A673 (cell line): Measurements from ENCODE around the gene MYMK. TPM values are rescaled to one million over a fixed set of nuclear protein-coding genes. Genes with fewer than 3 reads are reported as not detected.

ENCODE experiments used
- Bru-seq: library from RNA; stranded (reverse); fragments of 400-500 nt; gene quantifications from one replicate; lab custom pipeline; 2021; lab: Mats Ljungman, UMichigan
- BruChase-seq, 2 experiments: library from RNA; stranded (reverse); fragments of 400-500 nt; gene quantifications; one replicate each; lab custom pipeline; 2021; lab: Mats Ljungman, UMichigan
- BruUV-seq: library from RNA; stranded (reverse); fragments of 400-500 nt; replicated peaks from 2 replicates; lab custom pipeline; 2021; lab: Mats Ljungman, UMichigan
- CTCF ChIA-PET: fragments of 300-600 bp; sonication (Branson Sonifier 250); formaldehyde crosslinking; loops from one replicate; lab custom pipeline; 2022; ENCODE audit warnings: antibody characterized with exemption; lab: Charles Lee
- POLR2A ChIA-PET: fragments of 300-600 bp; sonication (Branson Sonifier 250); formaldehyde crosslinking; loops from one replicate; lab custom pipeline; 2022; ENCODE audit warnings: antibody characterized with exemption; ENCODE audit not compliant: low non-redundant PET; lab: Charles Lee
- DNase-seq: peaks from one replicate; pipeline ENCODE4 v3.0.0-alpha.2; 2015; ENCODE audit warnings: low spot score
- H3K27ac ChIP-seq: fragments of 200-600 bp; sonication (generic); 2 replicates; pipeline ENCODE4 v1.5.1; 2016; ENCODE audit warnings: mixed run types, low read depth, mild to moderate bottlenecking, mixed read lengths, antibody characterized with exemption, low read length; ENCODE audit not compliant: poor library complexity, severe bottlenecking
- H3K27me3 ChIP-seq: fragments of 200-600 bp; sonication (generic); replicated peaks from 2 replicates; pipeline ENCODE4 v1.6.1; 2017; ENCODE audit warnings: mixed run types, low read depth, mild to moderate bottlenecking, mixed read lengths, antibody characterized with exemption, low read length; ENCODE audit not compliant: insufficient read depth, poor library complexity
- H3K36me3 ChIP-seq: fragments of 200-600 bp; sonication (generic); 2 replicates; pipeline ENCODE4 v1.6.1; 2016; ENCODE audit warnings: mixed run types, mild to moderate bottlenecking, mixed read lengths, antibody characterized with exemption, low read length; ENCODE audit not compliant: insufficient read depth, poor library complexity, severe bottlenecking
- H3K4me1 ChIP-seq: fragments of 200-600 bp; sonication (generic); 2 replicates; pipeline ENCODE4 v1.6.1; 2017; ENCODE audit warnings: mixed run types, mild to moderate bottlenecking, mixed read lengths, antibody characterized with exemption, low read length; ENCODE audit not compliant: insufficient read depth, poor library complexity, severe bottlenecking
- H3K4me3 ChIP-seq: fragments of 200-600 bp; sonication (generic); 2 replicates; pipeline ENCODE4 v1.5.1; 2016; ENCODE audit warnings: low read depth, mixed run types, mild to moderate bottlenecking, mixed read lengths, low read length; ENCODE audit not compliant: poor library complexity, severe bottlenecking
- H3K9me3 ChIP-seq: fragments of 200-600 bp; sonication (generic); 2 replicates; pipeline ENCODE4 v1.6.1; 2016; ENCODE audit warnings: mixed run types, low read depth, mild to moderate bottlenecking, mixed read lengths, antibody characterized with exemption, low read length; ENCODE audit not compliant: poor library complexity, severe bottlenecking
- EZH2 ChIP-seq: fragments of 200-600 bp; sonication (generic); IDR thresholded peaks from 2 replicates; pipeline ENCODE4 v1.6.1; 2017; ENCODE audit warnings: borderline replicate concordance, low read depth, mild to moderate bottlenecking, mixed read lengths, antibody characterized with exemption, low read length; ENCODE audit not compliant: poor library complexity, severe bottlenecking
- intact Hi-C: fragments of 100-400 bp; cut with micrococcal nuclease; formaldehyde crosslinking; loops from one replicate; pipeline ENCODE4 v1.10.0; 2022; ENCODE audit not compliant: unreplicated experiment
- long read RNA-seq: library from polyadenylated mRNA; stranded (forward); transcript quantifications from one replicate; pipeline ENCODE4 v2.0.0, GENCODE V29; 2022
- total RNA-seq: library from RNA; stranded (reverse); gene quantifications from 2 replicates; pipeline ENCODE4 v1.2.3, GENCODE V29; 2021
- TF ChIP-seq, protein P1 (sequence below): fragments of 300-800, 200-600 bp; sonication (generic); conservative IDR thresholded peaks from 2 replicates; pipeline ENCODE4 v1.5.1; 2017; ENCODE audit warnings: low read depth, mild to moderate bottlenecking, antibody characterized with exemption, low read length, moderate library complexity, mixed read lengths

The MYMK gene, protein sequence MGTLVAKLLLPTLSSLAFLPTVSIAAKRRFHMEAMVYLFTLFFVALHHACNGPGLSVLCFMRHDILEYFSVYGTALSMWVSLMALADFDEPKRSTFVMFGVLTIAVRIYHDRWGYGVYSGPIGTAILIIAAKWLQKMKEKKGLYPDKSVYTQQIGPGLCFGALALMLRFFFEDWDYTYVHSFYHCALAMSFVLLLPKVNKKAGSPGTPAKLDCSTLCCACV
- total RNA-seq (not detected in 2 replicates), Bru-seq, nascent RNA (not detected), BruChase-seq, experiment 1, labeled RNA remaining after a 2-hour chase (percentile 8 among the genes with signal in this experiment), BruChase-seq, experiment 2, labeled RNA remaining after a 6-hour chase (not detected)
- long read RNA-seq: 0 reads

DNA sequence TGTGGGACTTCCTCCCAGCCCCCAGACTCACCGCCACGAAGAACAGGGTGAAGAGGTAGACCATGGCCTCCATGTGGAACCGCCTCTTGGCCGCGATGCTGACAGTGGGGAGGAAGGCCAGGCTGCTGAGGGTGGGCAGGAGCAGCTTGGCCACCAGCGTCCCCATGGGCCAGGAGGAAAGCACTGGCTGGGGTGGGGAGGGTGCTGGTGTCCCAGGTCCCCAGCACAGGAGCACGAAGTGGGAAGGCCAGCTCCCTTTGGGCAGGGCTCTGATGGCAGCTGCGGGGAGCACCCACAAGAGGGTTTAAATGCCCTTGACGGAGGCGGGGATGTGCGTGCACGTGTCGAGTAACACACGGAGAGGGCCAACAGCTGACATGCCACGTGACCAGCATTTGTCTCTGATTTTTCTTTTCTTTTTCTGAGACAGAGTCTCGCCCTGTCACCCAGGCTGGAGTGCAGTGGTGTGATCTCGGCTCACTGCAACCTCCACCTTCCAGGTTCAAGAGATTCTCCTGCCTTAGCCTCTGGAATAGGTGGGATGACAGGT is at the start of gene MYMK:
Gene MYMK (minus strand): TSS at position 281 of the 550 bp plus-strand sequence. CDS start 115 bp downstream, at position 166.
- ChIA-PET CTCF (no interaction called here), POLR2A (no interaction called here)
- TF ChIP-seq, protein P1, sequence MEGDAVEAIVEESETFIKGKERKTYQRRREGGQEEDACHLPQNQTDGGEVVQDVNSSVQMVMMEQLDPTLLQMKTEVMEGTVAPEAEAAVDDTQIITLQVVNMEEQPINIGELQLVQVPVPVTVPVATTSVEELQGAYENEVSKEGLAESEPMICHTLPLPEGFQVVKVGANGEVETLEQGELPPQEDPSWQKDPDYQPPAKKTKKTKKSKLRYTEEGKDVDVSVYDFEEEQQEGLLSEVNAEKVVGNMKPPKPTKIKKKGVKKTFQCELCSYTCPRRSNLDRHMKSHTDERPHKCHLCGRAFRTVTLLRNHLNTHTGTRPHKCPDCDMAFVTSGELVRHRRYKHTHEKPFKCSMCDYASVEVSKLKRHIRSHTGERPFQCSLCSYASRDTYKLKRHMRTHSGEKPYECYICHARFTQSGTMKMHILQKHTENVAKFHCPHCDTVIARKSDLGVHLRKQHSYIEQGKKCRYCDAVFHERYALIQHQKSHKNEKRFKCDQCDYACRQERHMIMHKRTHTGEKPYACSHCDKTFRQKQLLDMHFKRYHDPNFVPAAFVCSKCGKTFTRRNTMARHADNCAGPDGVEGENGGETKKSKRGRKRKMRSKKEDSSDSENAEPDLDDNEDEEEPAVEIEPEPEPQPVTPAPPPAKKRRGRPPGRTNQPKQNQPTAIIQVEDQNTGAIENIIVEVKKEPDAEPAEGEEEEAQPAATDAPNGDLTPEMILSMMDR: no peak
- TF ChIP-seq EZH2: no peak
- H3K4me3 ChIP-seq: no peak within 1 kb of the TSS
- H3K9me3 ChIP-seq: no peaks in the 10 kb centered on the region
- H3K27ac ChIP-seq: no peak within 1 kb of the TSS
- H3K27me3 ChIP-seq: no peaks in the 10 kb centered on the region
- BruUV-seq: no TSS peak
- no peaks in the 10 kb centered on the region for H3K36me3 ChIP-seq
- no peak for DNase-seq
- intact Hi-C loops: no loop called here
- peaks cover 19% of the 10 kb centered on the region for H3K4me1 ChIP-seq

DNA sequence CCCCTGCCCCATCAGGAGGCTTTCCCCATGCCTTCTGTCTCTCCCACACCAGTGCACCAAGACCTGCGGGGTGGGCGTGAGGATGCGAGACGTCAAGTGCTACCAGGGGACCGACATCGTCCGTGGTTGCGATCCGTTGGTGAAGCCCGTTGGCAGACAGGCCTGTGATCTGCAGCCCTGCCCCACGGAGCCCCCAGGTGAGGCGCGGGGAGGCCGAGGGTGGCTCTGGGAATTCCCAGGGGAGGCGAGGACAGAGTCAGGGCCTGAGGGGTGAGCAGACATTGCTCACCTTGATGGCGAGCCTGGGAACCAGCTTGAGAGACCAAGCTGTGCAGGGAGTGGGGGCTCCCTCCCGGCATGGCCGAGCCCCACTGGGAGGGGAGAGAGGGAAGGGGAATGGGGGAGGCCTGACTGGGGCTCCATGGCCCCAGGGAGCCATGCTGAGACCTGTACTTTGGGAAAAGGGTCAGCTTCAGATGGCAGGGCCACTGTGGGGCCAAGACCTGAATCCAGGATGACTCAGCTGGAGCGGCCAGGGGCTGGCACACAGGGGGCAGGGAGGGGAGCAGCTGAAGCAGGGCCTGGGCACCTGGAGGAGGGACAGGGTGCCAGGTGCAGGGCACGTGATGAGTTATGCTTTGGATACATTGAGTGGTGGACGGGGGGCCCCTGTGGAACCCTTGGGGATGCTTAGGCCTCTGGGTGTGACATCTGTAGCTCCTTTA is 49.2 kb upstream of the MYMK start:
- CTCF ChIA-PET: no interaction called here
- BruUV-seq: no TSS peak

DNA sequence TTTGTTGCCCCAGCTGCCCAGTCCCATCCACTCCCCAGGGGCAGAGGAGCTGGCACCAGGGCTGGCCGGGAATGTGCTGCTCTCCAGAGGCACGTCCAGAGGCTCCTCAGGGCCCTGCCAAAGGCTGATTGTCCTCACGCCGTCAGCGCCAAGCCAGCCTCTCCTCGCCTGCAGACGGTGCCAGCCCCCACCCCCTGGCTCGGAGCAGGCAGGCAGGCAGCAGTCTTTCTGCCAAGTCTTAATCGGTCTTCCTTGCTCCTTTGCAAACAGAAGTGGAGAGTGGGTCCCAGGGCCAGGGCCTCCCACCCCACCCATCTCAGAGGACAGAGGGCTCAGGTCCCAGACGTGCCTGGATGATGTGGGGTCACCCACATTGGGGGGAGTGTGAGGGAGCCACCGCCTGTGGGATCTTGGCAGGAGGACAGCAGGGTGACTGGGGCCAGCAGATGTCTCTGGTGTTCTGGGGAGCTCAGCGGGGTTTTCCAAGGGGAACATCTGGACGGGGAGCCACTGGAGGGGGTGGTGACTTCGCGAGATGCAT is 48.1 kb upstream of the MYMK start:
- Histone ChIP-seq H3K9me3 (no peaks in the 10 kb centered on the region), H3K27me3 (no peaks in the 10 kb centered on the region), H3K4me1 (peaks cover 4% of the 10 kb centered on the region), H3K36me3 (no peaks in the 10 kb centered on the region), H3K27ac (no peak overlapping the region), H3K4me3 (no peak overlapping the region)
- DNase-seq: peak; percentile 26
- CTCF ChIA-PET: no interaction called here
- intact Hi-C loops: no loop called here
- POLR2A ChIA-PET: no interaction called here
- no TSS peak for BruUV-seq
- TF ChIP-seq EZH2: no peak
- TF ChIP-seq, protein P1: no peak

More for the DNA sequence above, 49.2 kb upstream of the MYMK start:
- H3K36me3 ChIP-seq: no peaks in the 10 kb centered on the region
- no peak for TF ChIP-seq EZH2
- TF ChIP-seq, protein P1: no peak
- H3K4me3 ChIP-seq: no peak overlapping the region
- POLR2A ChIA-PET: no interaction called here
- no peaks in the 10 kb centered on the region for H3K27me3 ChIP-seq
- intact Hi-C loops: no loop called here
- H3K9me3 ChIP-seq: no peaks in the 10 kb centered on the region
- H3K27ac ChIP-seq: no peak overlapping the region
- no peak for DNase-seq
- peaks cover 4% of the 10 kb centered on the region for H3K4me1 ChIP-seq
